SK-N-SH (cell line): Measurements from ENCODE around the gene MAPKAPK3. TPM values are rescaled to one million over a fixed set of nuclear protein-coding genes. Genes with fewer than 3 reads are reported as not detected.

ENCODE experiments used
- CTCF ChIA-PET: fragments of 300-600, 350-600 bp; formaldehyde crosslinking; extraction: SDS; loops from one replicate; lab custom pipeline; 2021; lab: Yijun Ruan, JAX
- POLR2A ChIA-PET: fragments of 350-600 bp; sonication (Branson Sonifier 250); formaldehyde crosslinking; extraction: SDS; loops from one replicate; lab custom pipeline; 2020; ENCODE audit warnings: antibody characterized with exemption, inconsistent platforms; lab: Yijun Ruan, JAX
- DNase-seq: peaks from one replicate; pipeline ENCODE4 v3.0.0; 2012
- H2AFZ ChIP-seq: fragments of 200-600 bp; sonication (generic); 2 replicates; pipeline ENCODE4 v1.8.1; 2016; ENCODE audit warnings: antibody characterized with exemption, mild to moderate bottlenecking, low read depth
- H3F3A ChIP-seq: fragments of 200-600 bp; sonication (generic); replicated peaks from 2 replicates; pipeline ENCODE3; 2016; ENCODE audit warnings: antibody characterized with exemption, mild to moderate bottlenecking; ENCODE audit not compliant: insufficient read depth
- H3K27ac ChIP-seq, 2 experiments: fragments of 200-500 bp in 1 of 2; fragments of 200-600 bp in 1 of 2; sonication (Bioruptor generic) in 1 of 2; sonication (generic), shearing (Covaris generic) in 1 of 2; 2 replicates each; pipeline versions ENCODE4 v1.5.1 to v1.6.1; 2014 to 2016; ENCODE audit warnings: low read depth in 2 of 2, inconsistent platforms in 1 of 2, low read length in 1 of 2, mild to moderate bottlenecking in 1 of 2, mixed read lengths in 1 of 2
- H3K27me3 ChIP-seq: fragments of 200-600 bp; sonication (generic), shearing (Covaris generic); 2 replicates; pipeline ENCODE4 v1.6.1; 2016; ENCODE audit warnings: mixed run types; ENCODE audit not compliant: insufficient read depth
- H3K36me3 ChIP-seq, 2 experiments: fragments of 200-500 bp in 1 of 2; fragments of 200-600 bp in 1 of 2; sonication (Bioruptor generic) in 1 of 2; sonication (generic) in 1 of 2; replicated peaks in 1 of 2; 2 replicates each; pipeline versions ENCODE3 to v1.5.1; 2014 to 2016; ENCODE audit warnings: low read length in 1 of 2, mild to moderate bottlenecking in 1 of 2; ENCODE audit not compliant: insufficient read depth in 2 of 2, control insufficient read depth in 1 of 2
- H3K4me1 ChIP-seq, 2 experiments: fragments of 200-500 bp in 1 of 2; fragments of 200-600 bp in 1 of 2; sonication (Bioruptor generic) in 1 of 2; sonication (generic), shearing (Covaris generic) in 1 of 2; 2 replicates each; pipeline versions ENCODE4 v1.5.1 to v1.6.1; 2014 to 2016; ENCODE audit warnings: low read depth in 1 of 2, low read length in 1 of 2, mixed run types in 1 of 2; ENCODE audit not compliant: insufficient read depth in 2 of 2, control insufficient read depth in 1 of 2
- H3K4me2 ChIP-seq: fragments of 200-600 bp; sonication (generic), shearing (Covaris generic); 2 replicates; pipeline ENCODE4 v1.6.1; 2017; ENCODE audit warnings: mixed run types
- H3K4me3 ChIP-seq, 2 experiments: fragments of 200-500 bp in 1 of 2; fragments of 200-600 bp in 1 of 2; sonication (Bioruptor generic) in 1 of 2; sonication (generic), shearing (Covaris generic) in 1 of 2; 2 replicates each; pipeline versions ENCODE4 v1.5.1 to v1.8.1; 2014 to 2016; ENCODE audit warnings: low read depth in 2 of 2, inconsistent platforms in 1 of 2, low read length in 1 of 2, mild to moderate bottlenecking in 1 of 2, mixed read lengths in 1 of 2, moderate library complexity in 1 of 2
- H3K79me2 ChIP-seq: fragments of 200-600 bp; sonication (generic); 2 replicates; pipeline ENCODE4 v1.8.1; 2017; ENCODE audit warnings: mild to moderate bottlenecking; ENCODE audit not compliant: insufficient read depth
- H3K9ac ChIP-seq: fragments of 200-600 bp; sonication (generic); 2 replicates; pipeline ENCODE4 v1.6.1; 2017; ENCODE audit warnings: mixed run types
- H3K9me2 ChIP-seq: fragments of 200-600 bp; sonication (generic); 2 replicates; pipeline ENCODE4 v1.6.1; 2017; ENCODE audit warnings: mixed run types
- H3K9me3 ChIP-seq: fragments of 200-600 bp; sonication (generic); 2 replicates; pipeline ENCODE4 v1.6.1; 2017; ENCODE audit warnings: mixed run types, mild to moderate bottlenecking, moderate library complexity
- H4K20me1 ChIP-seq: fragments of 200-600 bp; sonication (generic); 2 replicates; pipeline ENCODE4 v1.6.1; 2017; ENCODE audit warnings: mild to moderate bottlenecking, mixed run types; ENCODE audit not compliant: insufficient read depth
- CTCF ChIP-seq: fragments of 200-600 bp; sonication (generic); IDR thresholded peaks from 2 replicates; pipeline ENCODE4 v1.6.1; 2017; ENCODE audit warnings: antibody characterized with exemption, mild to moderate bottlenecking, moderate library complexity
- ELF1 ChIP-seq: IDR thresholded peaks from 2 replicates; pipeline ENCODE4 v1.4.0; 2012
- EP300 ChIP-seq, 2 experiments: IDR thresholded peaks; 2 replicates each; pipeline versions ENCODE4 v1.4.0 to v1.6.1; 2012; ENCODE audit warnings: borderline replicate concordance in 1 of 2, low read depth in 1 of 2, low read length in 1 of 2
- FOSL2 ChIP-seq: IDR thresholded peaks from 2 replicates; pipeline ENCODE4 v1.4.0; 2012; ENCODE audit warnings: low read depth, mild to moderate bottlenecking, moderate library complexity, borderline replicate concordance
- FOXJ3 ChIP-seq: sonication (generic); formaldehyde crosslinking; IDR thresholded peaks from 2 replicates; pipeline ENCODE4 v1.5.1; 2020; ENCODE audit warnings: mild to moderate bottlenecking, missing genetic modification reagents
- GABPA ChIP-seq: IDR thresholded peaks from 2 replicates; pipeline ENCODE4 v1.4.0; 2012; ENCODE audit warnings: low read depth, mild to moderate bottlenecking
- JUND ChIP-seq: IDR thresholded peaks from 2 replicates; pipeline ENCODE4 v1.4.0; 2012
- NFIC ChIP-seq: IDR thresholded peaks from 2 replicates; pipeline ENCODE4 v1.4.0; 2012; ENCODE audit warnings: borderline replicate concordance
- PBX3 ChIP-seq: IDR thresholded peaks from 2 replicates; pipeline ENCODE4; 2012
- POLR2AphosphoS5 ChIP-seq: IDR thresholded peaks from 2 replicates; pipeline ENCODE4 v1.6.1; 2012; ENCODE audit warnings: low read depth, low read length
- RAD21 ChIP-seq: IDR thresholded peaks from 2 replicates; pipeline ENCODE4 v1.6.1; 2012; ENCODE audit warnings: mild to moderate bottlenecking, low read length
- RXRA ChIP-seq: IDR thresholded peaks from 2 replicates; pipeline ENCODE4 v1.4.0; 2012; ENCODE audit warnings: low read depth, mild to moderate bottlenecking, borderline replicate concordance
- SMC3 ChIP-seq: IDR thresholded peaks from 2 replicates; pipeline ENCODE4 v1.6.1; 2012; ENCODE audit warnings: low read depth, low read length, improper control_type of control experiment
- TEAD4 ChIP-seq: IDR thresholded peaks from 2 replicates; pipeline ENCODE4 v1.4.0; 2012; ENCODE audit warnings: mild to moderate bottlenecking, borderline replicate concordance; ENCODE audit not compliant: insufficient read depth
- USF2 ChIP-seq: fragments of 150-350 bp; IDR thresholded peaks from 2 replicates; pipeline ENCODE4 v1.6.1; 2017; ENCODE audit warnings: antibody characterized with exemption, low read length, low read depth, borderline replicate concordance
- WGBS: methylation state at CpG from one replicate; pipeline ENCODE4 v1.1.6; 2017; ENCODE audit warnings: low lambda C conversion rate; 5-methylcytosine and 5-hydroxymethylcytosine counted together
- polyA plus RNA-seq, 3 experiments: library from polyadenylated mRNA; depleted of rRNA; stranded (reverse); fragments of >200 nt; gene quantifications; 2 replicates each; pipeline ENCODE4 v1.2.3, GENCODE V29; 2012
- TF ChIP-seq, protein P1 (sequence below): fragments of 150-350 bp; IDR thresholded peaks from 2 replicates; pipeline ENCODE4 v1.6.1; 2016; ENCODE audit warnings: mild to moderate bottlenecking, low read depth, low read length
- TF ChIP-seq, protein P2 (sequence below): IDR thresholded peaks from 2 replicates; pipeline ENCODE4 v1.4.0; 2012; ENCODE audit warnings: low read depth, borderline replicate concordance

The MAPKAPK3 gene
- polyA plus RNA-seq, 1 of the 3 experiments (the other 2 are of a cell fraction): 29.4 TPM

- Histone ChIP-seq H3K9me2 (no peaks in the 10 kb centered on the region), H4K20me1 (no peaks in the 10 kb centered on the region), H3K9ac (no peak overlapping the region), H3K4me1 (peaks cover 0 to 31% of the 10 kb centered on the region in 2 experiments; a peak in 1 of 4 replicates), H3K4me3 (no peak overlapping the region), H3K36me3 (no peaks in the 10 kb centered on the region), H3F3A (no peaks in the 10 kb centered on the region), H2AFZ (no peak overlapping the region), H3K9me3 (no peaks in the 10 kb centered on the region), H3K4me2 (no peak overlapping the region), H3K27ac (no peak overlapping the region), H3K27me3 (no peaks in the 10 kb centered on the region), H3K79me2 (no peaks in the 10 kb centered on the region)
- POLR2A ChIA-PET: interaction anchor here (1.4 kb wide), 1 partner anchor 36 kb away, joined by 3 read pairs; no protein-coding TSS in a partner anchor
- CTCF ChIA-PET: interaction anchor here (0.6 to 13.2 kb wide), 18 partner anchors 9 to 719 kb away, joined by 3 to 171 read pairs (median 4); partner anchors contain the start of genes C3orf18, DOCK3, HEMK1 and MAPKAPK3
- peak; percentile 45 for DNase-seq
- TF ChIP-seq, protein P1, sequence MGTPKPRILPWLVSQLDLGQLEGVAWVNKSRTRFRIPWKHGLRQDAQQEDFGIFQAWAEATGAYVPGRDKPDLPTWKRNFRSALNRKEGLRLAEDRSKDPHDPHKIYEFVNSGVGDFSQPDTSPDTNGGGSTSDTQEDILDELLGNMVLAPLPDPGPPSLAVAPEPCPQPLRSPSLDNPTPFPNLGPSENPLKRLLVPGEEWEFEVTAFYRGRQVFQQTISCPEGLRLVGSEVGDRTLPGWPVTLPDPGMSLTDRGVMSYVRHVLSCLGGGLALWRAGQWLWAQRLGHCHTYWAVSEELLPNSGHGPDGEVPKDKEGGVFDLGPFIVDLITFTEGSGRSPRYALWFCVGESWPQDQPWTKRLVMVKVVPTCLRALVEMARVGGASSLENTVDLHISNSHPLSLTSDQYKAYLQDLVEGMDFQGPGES: no peak
- TF ChIP-seq RAD21 (peak; percentile 58), FOSL2 (no peak), USF2 (no peak), GABPA (no peak), SMC3 (peak; percentile 51), POLR2AphosphoS5 (no peak), FOXJ3 (CRISPR knock-in tag) (no peak), CTCF (peak; percentile 49), EP300 (IDR thresholded peaks at IDR 0.05; ENCODE audit: borderline replicate concordance in 1 of 2, low read depth in 1 of 2, low read length in 1 of 2) (no peak)
- WGBS: 75% methylated on average over 2 of the region's 2 CpGs
Measured at GRCh38 chr3:50652709-50653108, 35.8 kb downstream of the MAPKAPK3 start.

- CTCF ChIA-PET: interaction anchor here (0.9 to 13.2 kb wide), 6 partner anchors 8 to 84 kb away, joined by 3 to 171 read pairs (median 9); partner anchors contain the start of genes HEMK1 and MAPKAPK3
- Histone ChIP-seq H3K79me2 (no peaks in the 10 kb centered on the region), H3F3A (no peaks in the 10 kb centered on the region), H3K27ac (no peak overlapping the region), H3K36me3 (no peaks in the 10 kb centered on the region), H4K20me1 (no peaks in the 10 kb centered on the region), H3K4me3 (no peak overlapping the region), H3K27me3 (no peaks in the 10 kb centered on the region), H3K9me2 (no peaks in the 10 kb centered on the region), H3K9me3 (no peaks in the 10 kb centered on the region), H2AFZ (no peak overlapping the region), H3K9ac (no peak overlapping the region), H3K4me2 (no peak overlapping the region), H3K4me1 (peaks cover 0 to 17% of the 10 kb centered on the region in 2 experiments; a peak in 1 of 4 replicates)
- POLR2A ChIA-PET: interaction anchor here (0.8 kb wide), 1 partner anchor 24 kb away, joined by 3 read pairs; no protein-coding TSS in a partner anchor
- no peak for DNase-seq
- 55% methylated on average over 3 of the region's 3 CpGs for WGBS
- TF ChIP-seq GABPA: no peak
- TF ChIP-seq, protein P1: no peak
- no peak for TF ChIP-seq NFIC
- TF ChIP-seq POLR2AphosphoS5: no peak
- TF ChIP-seq, protein P2, sequence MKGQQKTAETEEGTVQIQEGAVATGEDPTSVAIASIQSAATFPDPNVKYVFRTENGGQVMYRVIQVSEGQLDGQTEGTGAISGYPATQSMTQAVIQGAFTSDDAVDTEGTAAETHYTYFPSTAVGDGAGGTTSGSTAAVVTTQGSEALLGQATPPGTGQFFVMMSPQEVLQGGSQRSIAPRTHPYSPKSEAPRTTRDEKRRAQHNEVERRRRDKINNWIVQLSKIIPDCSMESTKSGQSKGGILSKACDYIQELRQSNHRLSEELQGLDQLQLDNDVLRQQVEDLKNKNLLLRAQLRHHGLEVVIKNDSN: no peak
- TF ChIP-seq TEAD4: no peak
- no peak for TF ChIP-seq ELF1
- TF ChIP-seq FOXJ3 (CRISPR knock-in tag): no peak
- no peak for TF ChIP-seq RXRA
- no peak for TF ChIP-seq PBX3
- no peak for TF ChIP-seq USF2
- TF ChIP-seq JUND: no peak
Measured at GRCh38 chr3:50653937-50654595, 37.1 kb downstream of the MAPKAPK3 start.
